ENCODE data around the gene AHNAK2.
"Not testable (repeated sequence)": the region's sequence is repeated elsewhere in the genome, so short reads cannot be mapped to it uniquely, and the experiment has no call there.

AHNAK2 gene

GRCh38 chr14:104977681-104978653 is at the start of gene AHNAK2:
Gene AHNAK2 (minus strand): TSS chr14:104978374. CDS start chr14:104978237, 137 bp downstream.
- peak; percentile 73 for DNase-seq

GRCh38 chr14:105027718-105028117 is 49.5 kb upstream of the AHNAK2 start:
- not testable (repeated sequence) for DNase-seq

GRCh38 chr14:105026802-105027563 is 48.8 kb upstream of the AHNAK2 start:
- peak; percentile 72 for DNase-seq

GRCh38 chr14:105026033-105026785 is 48.0 kb upstream of the AHNAK2 start:
- peak; percentile 87 for DNase-seq

- no peak for DNase-seq
Measured at GRCh38 chr14:105025429-105025828, 47.3 kb upstream of the AHNAK2 start.

- DNase-seq, result peak; percentile 85
Measured at GRCh38 chr14:105023791-105024480, 45.8 kb upstream of the AHNAK2 start.

GRCh38 chr14:105023144-105023543 is 45.0 kb upstream of the AHNAK2 start:
- DNase-seq, result no peak

GRCh38 chr14:105022276-105022670 is 44.1 kb upstream of the AHNAK2 start:
- no peak for DNase-seq

GRCh38 chr14:105021656-105022275 is 43.6 kb upstream of the AHNAK2 start:
- peak; percentile 23 for DNase-seq

- peak; percentile 96 for DNase-seq
Measured at GRCh38 chr14:105020815-105021655, 42.9 kb upstream of the AHNAK2 start, which contains the start of gene CDCA4. Gene CDCA4 (minus strand): TSS chr14:105021083. CDS start chr14:105011929, 9,154 bp downstream.

GRCh38 chr14:105019861-105020814 is 42.0 kb upstream of the AHNAK2 start:
- peak; percentile 22 for DNase-seq

GRCh38 chr14:105018414-105018813 is 40.2 kb upstream of the AHNAK2 start:
- DNase-seq, result no peak

- no peak for DNase-seq
Measured at GRCh38 chr14:105015905-105016304, 37.7 kb upstream of the AHNAK2 start.

- no peak for DNase-seq
Measured at GRCh38 chr14:105015242-105015641, 37.1 kb upstream of the AHNAK2 start.

- no peak for DNase-seq
Measured at GRCh38 chr14:105014631-105015030, 36.5 kb upstream of the AHNAK2 start.

- DNase-seq, result no peak
Measured at GRCh38 chr14:105014032-105014431, 35.9 kb upstream of the AHNAK2 start.

GRCh38 chr14:105013150-105013785 is 35.1 kb upstream of the AHNAK2 start:
- no peak for DNase-seq

- DNase-seq, result no peak
Measured at GRCh38 chr14:105012171-105012985, 34.2 kb upstream of the AHNAK2 start.

Data from HCEC 1CT (cell line).